Urinary bladder (tissue), 4 donors: ENCODE results near the gene OTOL1. TPM values are rescaled to one million over a fixed set of nuclear protein-coding genes. Genes with fewer than 3 reads are reported as not detected.
"Not testable (repeated sequence)": the region's sequence is repeated elsewhere in the genome, so short reads cannot be mapped to it uniquely, and the experiment has no call there.

Experiments
- DNase-seq: peaks from one replicate; pipeline ENCODE4 v3.0.0-alpha.2; 2015; ENCODE audit errors: extremely low spot score
- H3K27ac ChIP-seq: one replicate; pipeline ENCODE4 v1.5.1; 2013; ENCODE audit warnings: low read depth, mild to moderate bottlenecking, moderate library complexity
- H3K36me3 ChIP-seq: one replicate; pipeline ENCODE4 v1.6.1; 2013; ENCODE audit warnings: mild to moderate bottlenecking, moderate library complexity; ENCODE audit not compliant: insufficient read depth
- H3K4me1 ChIP-seq: one replicate; pipeline ENCODE4 v1.6.1; 2013; ENCODE audit warnings: mild to moderate bottlenecking, moderate library complexity; ENCODE audit not compliant: insufficient read depth
- H3K4me3 ChIP-seq: one replicate; pipeline ENCODE4 v1.5.1; 2013; ENCODE audit warnings: low read depth, low read length
- WGBS: extraction: QIAGEN DNeasy Blood & Tissue Kit; methylation state at CpG from one replicate; pipeline ENCODE4 v1.1.7; 2013; 5-methylcytosine and 5-hydroxymethylcytosine counted together
- polyA plus RNA-seq: library from polyadenylated mRNA; stranded (reverse); fragments of 200-250 nt; gene quantifications from one replicate; pipeline ENCODE4 v1.2.3, GENCODE V29; 2013
- total RNA-seq: library from RNA; depleted of rRNA; stranded (reverse); fragments of >200 nt; gene quantifications from one replicate; pipeline ENCODE4 v1.2.3, GENCODE V29; 2014
- donor health status: healthy with polysubstance abuse.
- donor health status: healthy.

OTOL1 gene
- not detected for total RNA-seq
- polyA plus RNA-seq = not detected

GRCh38 chr3:161496508-161496907, at the start of gene OTOL1:
TSS of gene OTOL1 (plus strand) at chr3:161496808. CDS start at chr3:161496808, 0 bp downstream.
- 77% methylated on average over 1 of the region's 1 CpG for WGBS
- DNase-seq = no peak
- Histone ChIP-seq H3K4me1 (no peaks in the 10 kb centered on the region), H3K27ac (no peak within 1 kb of the TSS), H3K4me3 (no peak within 1 kb of the TSS), H3K36me3 (no peaks in the 10 kb centered on the region)

GRCh38 chr3:161449785-161450184, 46.8 kb upstream of the OTOL1 start:
- Histone ChIP-seq H3K4me3 (no peak overlapping the region), H3K36me3 (no peaks in the 10 kb centered on the region), H3K4me1 (no peaks in the 10 kb centered on the region), H3K27ac (no peak overlapping the region)
- DNase-seq = no peak
- 75% methylated on average over 2 of the region's 2 CpGs for WGBS

- 57% methylated on average over 2 of the region's 2 CpGs for WGBS
- no peaks in the 10 kb centered on the region for H3K36me3 ChIP-seq
- no peak for DNase-seq
- no peak overlapping the region for H3K4me3 ChIP-seq
- no peak overlapping the region for H3K27ac ChIP-seq
- H3K4me1 ChIP-seq = no peaks in the 10 kb centered on the region
These were observed 44.4 kb upstream of the OTOL1 start for GRCh38 chr3:161452179-161452578.

GRCh38 chr3:161454615-161455014, 42.0 kb upstream of the OTOL1 start:
- H3K4me1 ChIP-seq = no peaks in the 10 kb centered on the region
- no peak for DNase-seq
- H3K27ac ChIP-seq = no peak overlapping the region
- no peak overlapping the region for H3K4me3 ChIP-seq
- no peaks in the 10 kb centered on the region for H3K36me3 ChIP-seq
- WGBS = 40% methylated on average over 2 of the region's 2 CpGs

- Histone ChIP-seq H3K27ac (no peak overlapping the region), H3K4me3 (no peak overlapping the region), H3K4me1 (no peaks in the 10 kb centered on the region), H3K36me3 (no peaks in the 10 kb centered on the region)
- 49% methylated on average over 2 of the region's 2 CpGs for WGBS
- DNase-seq = no peak
These were observed 40.6 kb upstream of the OTOL1 start for GRCh38 chr3:161455962-161456361.

- no peaks in the 10 kb centered on the region for H3K36me3 ChIP-seq
These were observed 34.5 kb upstream of the OTOL1 start for GRCh38 chr3:161462138-161462537.

GRCh38 chr3:161471211-161471610, 25.4 kb upstream of the OTOL1 start:
- WGBS = 84% methylated on average over 1 of the region's 1 CpG
- DNase-seq = no peak

More at GRCh38 chr3:161462138-161462537, 34.5 kb upstream of the OTOL1 start:
- Histone ChIP-seq H3K27ac (no peak overlapping the region), H3K4me3 (no peak overlapping the region), H3K4me1 (no peaks in the 10 kb centered on the region)
- DNase-seq = no peak

GRCh38 chr3:161474139-161474538, 22.5 kb upstream of the OTOL1 start:
- H3K4me1 ChIP-seq = no peaks in the 10 kb centered on the region
- no peak overlapping the region for H3K27ac ChIP-seq
- WGBS = 82% methylated on average over 2 of the region's 2 CpGs
- no peak for DNase-seq
- H3K36me3 ChIP-seq = no peaks in the 10 kb centered on the region
- H3K4me3 ChIP-seq = no peak overlapping the region

More at GRCh38 chr3:161471211-161471610, 25.4 kb upstream of the OTOL1 start:
- Histone ChIP-seq H3K36me3 (no peaks in the 10 kb centered on the region), H3K4me3 (no peak overlapping the region), H3K27ac (no peak overlapping the region), H3K4me1 (no peaks in the 10 kb centered on the region)

- Histone ChIP-seq H3K4me1 (no peaks in the 10 kb centered on the region), H3K27ac (no peak overlapping the region), H3K36me3 (no peaks in the 10 kb centered on the region), H3K4me3 (no peak overlapping the region)
- WGBS = 78% methylated on average over 4 of the region's 4 CpGs
- no peak for DNase-seq
These were observed 21.9 kb upstream of the OTOL1 start for GRCh38 chr3:161474741-161475140.

GRCh38 chr3:161475206-161475605, 21.4 kb upstream of the OTOL1 start:
- no peak overlapping the region for H3K27ac ChIP-seq
- no peak overlapping the region for H3K4me3 ChIP-seq
- no peaks in the 10 kb centered on the region for H3K4me1 ChIP-seq
- no peaks in the 10 kb centered on the region for H3K36me3 ChIP-seq
- no peak for DNase-seq

GRCh38 chr3:161475905-161476304, 20.7 kb upstream of the OTOL1 start:
- H3K27ac ChIP-seq = no peak overlapping the region
- H3K4me1 ChIP-seq = no peaks in the 10 kb centered on the region
- DNase-seq = no peak
- no peaks in the 10 kb centered on the region for H3K36me3 ChIP-seq
- no peak overlapping the region for H3K4me3 ChIP-seq

GRCh38 chr3:161484226-161484625, 12.4 kb upstream of the OTOL1 start:
- WGBS = 86% methylated on average over 1 of the region's 1 CpG

GRCh38 chr3:161488284-161488683, 8.3 kb upstream of the OTOL1 start:
- not testable (repeated sequence) for H3K4me3 ChIP-seq, H3K4me1 ChIP-seq, DNase-seq, H3K36me3 ChIP-seq, H3K27ac ChIP-seq
- 49% methylated on average over 1 of the region's 1 CpG for WGBS

More at GRCh38 chr3:161484226-161484625, 12.4 kb upstream of the OTOL1 start:
- H3K4me3 ChIP-seq = no peak overlapping the region
- DNase-seq = no peak
- no peaks in the 10 kb centered on the region for H3K4me1 ChIP-seq
- no peaks in the 10 kb centered on the region for H3K36me3 ChIP-seq
- no peak overlapping the region for H3K27ac ChIP-seq

- Histone ChIP-seq H3K4me3 (no peak overlapping the region), H3K27ac (no peak overlapping the region), H3K4me1 (no peaks in the 10 kb centered on the region), H3K36me3 (no peaks in the 10 kb centered on the region)
- no peak for DNase-seq
These were observed 7.2 kb upstream of the OTOL1 start for GRCh38 chr3:161489395-161489794.

- H3K4me1 ChIP-seq, H3K4me3 ChIP-seq, H3K36me3 ChIP-seq, H3K27ac ChIP-seq, DNase-seq: not testable (repeated sequence)
- 75% methylated on average over 1 of the region's 1 CpG for WGBS
These were observed 5.8 kb upstream of the OTOL1 start for GRCh38 chr3:161490845-161491244.
